Gastroesophageal sphincter (tissue), 3 donors: ENCODE measurements around the gene TNFAIP3.

Source experiments
- EP300 ChIP-seq: sonication (generic); formaldehyde crosslinking; IDR thresholded peaks from one replicate; pipeline ENCODE4 v1.6.1; 2017; ENCODE audit warnings: antibody characterized with exemption, mild to moderate bottlenecking
- POLR2A ChIP-seq, 2 donors: fragments of 450-650 bp; IDR thresholded peaks; one replicate each; pipeline ENCODE4 v1.6.1; 2017; ENCODE audit warnings: antibody characterized with exemption in 2 of 2, mild to moderate bottlenecking in 2 of 2, moderate library complexity in 1 of 2
- POLR2AphosphoS5 ChIP-seq: sonication (generic); formaldehyde crosslinking; IDR thresholded peaks from one replicate; pipeline ENCODE4 v1.6.1; 2017; ENCODE audit warnings: antibody characterized with exemption
- TF ChIP-seq, protein P1 (sequence below), 4 experiments: fragments of 200-600 bp in 2 of 4; fragments of 450-650 bp in 2 of 4; sonication (generic) in 1 of 4; IDR thresholded peaks; one replicate each; pipeline ENCODE4 v1.5.1; 2017 to 2019; ENCODE audit warnings: antibody characterized with exemption in 4 of 4, mild to moderate bottlenecking in 2 of 4, moderate library complexity in 2 of 4

DNA sequence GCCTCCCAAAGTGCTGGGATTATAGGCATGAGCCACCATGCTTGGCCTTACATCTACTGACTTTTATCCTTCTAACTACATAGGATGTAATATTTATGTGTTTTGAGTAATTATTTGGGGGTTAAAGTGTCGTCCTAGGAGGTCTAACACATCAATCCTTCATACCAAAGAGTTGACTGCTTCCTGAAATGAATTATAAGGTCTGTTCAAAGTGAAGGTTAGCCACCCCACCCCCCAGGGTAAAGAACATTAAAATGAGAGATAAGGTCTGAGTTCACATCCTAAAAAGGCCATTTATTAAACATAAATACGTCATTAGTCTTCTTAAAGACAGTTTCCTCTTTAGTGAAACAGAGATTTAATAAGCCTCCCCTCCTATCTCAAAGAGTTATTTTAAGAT lies 33.8 kb downstream of the TNFAIP3 start:
- TF ChIP-seq, protein P1, sequence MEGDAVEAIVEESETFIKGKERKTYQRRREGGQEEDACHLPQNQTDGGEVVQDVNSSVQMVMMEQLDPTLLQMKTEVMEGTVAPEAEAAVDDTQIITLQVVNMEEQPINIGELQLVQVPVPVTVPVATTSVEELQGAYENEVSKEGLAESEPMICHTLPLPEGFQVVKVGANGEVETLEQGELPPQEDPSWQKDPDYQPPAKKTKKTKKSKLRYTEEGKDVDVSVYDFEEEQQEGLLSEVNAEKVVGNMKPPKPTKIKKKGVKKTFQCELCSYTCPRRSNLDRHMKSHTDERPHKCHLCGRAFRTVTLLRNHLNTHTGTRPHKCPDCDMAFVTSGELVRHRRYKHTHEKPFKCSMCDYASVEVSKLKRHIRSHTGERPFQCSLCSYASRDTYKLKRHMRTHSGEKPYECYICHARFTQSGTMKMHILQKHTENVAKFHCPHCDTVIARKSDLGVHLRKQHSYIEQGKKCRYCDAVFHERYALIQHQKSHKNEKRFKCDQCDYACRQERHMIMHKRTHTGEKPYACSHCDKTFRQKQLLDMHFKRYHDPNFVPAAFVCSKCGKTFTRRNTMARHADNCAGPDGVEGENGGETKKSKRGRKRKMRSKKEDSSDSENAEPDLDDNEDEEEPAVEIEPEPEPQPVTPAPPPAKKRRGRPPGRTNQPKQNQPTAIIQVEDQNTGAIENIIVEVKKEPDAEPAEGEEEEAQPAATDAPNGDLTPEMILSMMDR (IDR thresholded peaks at IDR 0.05), result no peak
- no peak for TF ChIP-seq POLR2AphosphoS5
- no peak for TF ChIP-seq EP300
- TF ChIP-seq POLR2A (IDR thresholded peaks at IDR 0.05), result no peak
